Measurements from ENCODE around the gene RFX7. TPM values are rescaled to one million over a fixed set of nuclear protein-coding genes. Genes with fewer than 3 reads are reported as not detected.

Gene RFX7
- total RNA-seq, 4 donors from 2014 or later: 9.6 to 20.6 (median 16.2) TPM

GRCh38 chr15:56241374-56242105 lies 2.1 kb downstream of the RFX7 start:
- Histone ChIP-seq H3K27ac (no peak overlapping the region), H3K9me3 (no peaks in the 10 kb centered on the region), H3K27me3 (no peaks in the 10 kb centered on the region), H3K4me3 (peak overlapping the region in 2 of 4 donors; percentile 19 to 98), H3K36me3 (no peaks in the 10 kb centered on the region), H3K4me1 (peaks cover 2 to 22% (median 12%) of the 10 kb centered on the region in 4 donors)
- no peak for DNase-seq
- TF ChIP-seq, protein P1, sequence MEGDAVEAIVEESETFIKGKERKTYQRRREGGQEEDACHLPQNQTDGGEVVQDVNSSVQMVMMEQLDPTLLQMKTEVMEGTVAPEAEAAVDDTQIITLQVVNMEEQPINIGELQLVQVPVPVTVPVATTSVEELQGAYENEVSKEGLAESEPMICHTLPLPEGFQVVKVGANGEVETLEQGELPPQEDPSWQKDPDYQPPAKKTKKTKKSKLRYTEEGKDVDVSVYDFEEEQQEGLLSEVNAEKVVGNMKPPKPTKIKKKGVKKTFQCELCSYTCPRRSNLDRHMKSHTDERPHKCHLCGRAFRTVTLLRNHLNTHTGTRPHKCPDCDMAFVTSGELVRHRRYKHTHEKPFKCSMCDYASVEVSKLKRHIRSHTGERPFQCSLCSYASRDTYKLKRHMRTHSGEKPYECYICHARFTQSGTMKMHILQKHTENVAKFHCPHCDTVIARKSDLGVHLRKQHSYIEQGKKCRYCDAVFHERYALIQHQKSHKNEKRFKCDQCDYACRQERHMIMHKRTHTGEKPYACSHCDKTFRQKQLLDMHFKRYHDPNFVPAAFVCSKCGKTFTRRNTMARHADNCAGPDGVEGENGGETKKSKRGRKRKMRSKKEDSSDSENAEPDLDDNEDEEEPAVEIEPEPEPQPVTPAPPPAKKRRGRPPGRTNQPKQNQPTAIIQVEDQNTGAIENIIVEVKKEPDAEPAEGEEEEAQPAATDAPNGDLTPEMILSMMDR (IDR thresholded peaks at IDR 0.05): no peak
- TF ChIP-seq POLR2A (IDR thresholded peaks at IDR 0.05): no peak

DNA sequence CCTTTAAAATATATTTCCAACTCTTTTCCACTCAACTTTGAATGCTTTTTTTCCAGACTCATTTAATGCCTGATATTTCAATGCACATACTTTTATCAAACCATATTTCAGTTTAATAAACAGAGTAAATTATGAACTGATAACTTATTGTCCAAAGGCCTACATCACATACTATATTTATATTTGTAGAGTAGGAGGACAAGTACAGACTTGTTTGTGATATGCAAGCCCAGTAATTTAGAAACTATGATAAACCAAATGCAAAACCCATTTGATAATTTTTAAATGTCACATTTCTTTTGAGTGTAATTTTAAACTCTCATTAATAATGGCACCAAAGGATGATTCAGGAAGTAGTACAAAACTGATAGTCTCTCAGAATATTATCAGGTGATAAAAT lies 3.3 kb downstream of the RFX7 start:
- no peak for DNase-seq
- Histone ChIP-seq H3K4me3 (no peak overlapping the region), H3K27me3 (no peaks in the 10 kb centered on the region), H3K4me1 (peaks cover 2 to 18% (median 10%) of the 10 kb centered on the region in 4 donors), H3K36me3 (no peaks in the 10 kb centered on the region), H3K9me3 (no peaks in the 10 kb centered on the region), H3K27ac (no peak overlapping the region)
- no peak for TF ChIP-seq POLR2A (IDR thresholded peaks at IDR 0.05)
- TF ChIP-seq, protein P1 (IDR thresholded peaks at IDR 0.05): no peak

- DNase-seq: no peak
- Histone ChIP-seq H3K36me3 (peaks cover 0 to 18% (median 0%) of the 10 kb centered on the region in 3 donors), H3K27me3 (no peaks in the 10 kb centered on the region), H3K27ac (no peak overlapping the region), H3K4me1 (peaks cover 0 to 5% (median 0%) of the 10 kb centered on the region in 4 donors), H3K4me3 (no peak overlapping the region), H3K9me3 (peaks cover 0 to 18% (median 5%) of the 10 kb centered on the region in 4 donors)
- TF ChIP-seq, protein P1 (IDR thresholded peaks at IDR 0.05): no peak
- no peak for TF ChIP-seq POLR2A (IDR thresholded peaks at IDR 0.05)
These were observed 7.5 kb downstream of the RFX7 start for GRCh38 chr15:56236197-56236596.

DNA sequence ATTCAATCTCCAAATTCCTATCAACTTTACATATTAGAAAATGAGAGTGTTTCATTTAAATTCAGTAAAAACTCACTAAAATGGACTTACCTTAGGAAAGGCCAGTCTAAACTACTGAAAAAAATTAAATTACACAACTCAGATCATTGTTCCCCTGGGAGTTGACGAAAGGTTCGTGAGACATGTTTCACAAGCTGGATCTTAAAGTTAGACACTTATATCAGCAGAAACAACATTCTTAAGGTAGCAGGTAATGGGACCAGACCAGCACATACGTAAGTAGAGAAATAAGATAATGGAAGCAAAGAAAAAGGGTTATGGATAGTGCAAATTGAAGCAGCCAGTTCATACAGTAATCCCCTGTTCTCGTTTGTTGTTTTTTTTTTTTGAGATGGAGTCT lies 8.9 kb downstream of the RFX7 start:
- no peak for TF ChIP-seq POLR2A (IDR thresholded peaks at IDR 0.05)
- TF ChIP-seq, protein P1 (IDR thresholded peaks at IDR 0.05): no peak

DNA sequence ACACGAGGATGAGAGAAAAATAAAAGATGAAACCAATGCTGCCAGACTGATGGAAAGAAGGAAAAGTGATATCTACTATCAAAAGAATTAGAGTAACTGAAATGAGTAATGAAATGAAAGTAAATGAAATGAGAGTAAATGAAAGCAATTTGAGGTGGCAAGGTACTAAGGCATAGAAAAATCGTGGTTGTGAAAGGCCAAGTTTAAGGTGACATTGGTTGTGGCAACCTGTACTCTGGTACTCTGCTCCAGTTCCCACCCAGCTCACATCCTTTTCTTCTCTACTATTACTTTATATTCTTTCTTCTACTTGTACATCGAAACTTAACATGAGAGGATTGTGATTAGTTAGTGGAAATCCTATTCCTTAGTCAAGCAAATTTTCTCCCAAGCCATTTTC lies 10.1 kb downstream of the RFX7 start:
- Histone ChIP-seq H3K9me3 (peaks cover 0 to 21% (median 5%) of the 10 kb centered on the region in 4 donors), H3K4me3 (no peak overlapping the region), H3K27ac (no peak overlapping the region), H3K36me3 (peaks cover 0 to 25% (median 0%) of the 10 kb centered on the region in 3 donors), H3K27me3 (no peaks in the 10 kb centered on the region), H3K4me1 (no peaks in the 10 kb centered on the region)
- TF ChIP-seq POLR2A (IDR thresholded peaks at IDR 0.05): no peak
- TF ChIP-seq, protein P1 (IDR thresholded peaks at IDR 0.05): no peak
- no peak for DNase-seq

More for the DNA sequence above, 8.9 kb downstream of the RFX7 start:
- H3K4me3 ChIP-seq: no peak overlapping the region
- H3K36me3 ChIP-seq: peaks cover 0 to 25% (median 0%) of the 10 kb centered on the region in 3 donors
- H3K4me1 ChIP-seq: no peaks in the 10 kb centered on the region
- H3K9me3 ChIP-seq: peaks cover 0 to 18% (median 5%) of the 10 kb centered on the region in 4 donors
- no peak overlapping the region for H3K27ac ChIP-seq
- H3K27me3 ChIP-seq: no peaks in the 10 kb centered on the region
- DNase-seq: no peak

All from Peyer's patch (tissue), 4 donors.